Esophagus squamous epithelium (tissue), 5 donors: Measurements from ENCODE around the gene CELF4. TPM values are rescaled to one million over a fixed set of nuclear protein-coding genes. Genes with fewer than 3 reads are reported as not detected.

Experiments used
- DNase-seq: peaks from one replicate; lab custom pipeline; 2025; lab: John Stamatoyannopoulos, UW
- H3K27ac ChIP-seq, 4 donors: fragments of 200-600 bp; sonication (generic); one replicate each; pipeline ENCODE4 v1.5.1; 2016 to 2019; ENCODE audit warnings: mild to moderate bottlenecking in 1 of 4
- H3K27me3 ChIP-seq, 4 donors: fragments of 200-600 bp; sonication (generic); 1 replicate in 3 of 4; 2 replicates in 1 of 4; pipeline versions ENCODE4 v1.5.1 to v1.6.0; 2017 to 2021; ENCODE audit warnings: antibody characterized with exemption in 1 of 4
- H3K36me3 ChIP-seq, 3 donors: fragments of 200-600 bp; sonication (generic); one replicate each; pipeline ENCODE4 v1.5.1; 2016 to 2019
- H3K4me1 ChIP-seq, 3 donors: fragments of 200-600 bp; sonication (generic); one replicate each; pipeline ENCODE4 v1.5.1; 2017 to 2019
- H3K4me3 ChIP-seq, 4 donors: fragments of 200-600 bp; sonication (generic); 1 replicate in 3 of 4; 2 replicates in 1 of 4; pipeline ENCODE4 v1.5.1; 2016 to 2019; ENCODE audit warnings: mild to moderate bottlenecking in 2 of 4, moderate library complexity in 1 of 4
- H3K9me3 ChIP-seq, 3 donors: fragments of 200-600 bp; sonication (generic); one replicate each; pipeline ENCODE4 v1.5.1; 2016 to 2019
- CTCF ChIP-seq, 6 experiments: fragments of 450-650 bp in 4 of 6; fragments of 200-600 bp in 2 of 6; sonication (generic) in 2 of 6; IDR thresholded peaks; one replicate each; pipeline ENCODE4 v1.5.1; 2016 to 2019; ENCODE audit warnings: antibody characterized with exemption in 6 of 6, mild to moderate bottlenecking in 4 of 6, moderate library complexity in 4 of 6
- POLR2A ChIP-seq, 4 donors: fragments of 450-650 bp; IDR thresholded peaks; one replicate each; pipeline ENCODE4 v1.6.1; 2017; ENCODE audit warnings: antibody characterized with exemption in 4 of 4, mild to moderate bottlenecking in 4 of 4, moderate library complexity in 3 of 4
- WGBS, 2 donors: methylation state at CpG; one replicate each; pipeline ENCODE4 v1.1.5; 2018; 5-methylcytosine and 5-hydroxymethylcytosine counted together
- intact Hi-C: fragments of 100-400 bp; cut with DNase I; formaldehyde crosslinking; loops from one replicate; pipeline ENCODE4 v1.15.0; 2022
- total RNA-seq, 4 donors: library from RNA; depleted of rRNA; stranded (reverse); fragments of >200 nt; gene quantifications; one replicate each; pipeline ENCODE4 v1.1.0, GENCODE V29; 2016
- donor health status: DM: yes; HTN: yes; CAD: no.

Gene CELF4
- total RNA-seq, 4 donors from 2014 or later: not detected

GRCh38 chr18:37275237-37275741 lies 290.3 kb downstream of the CELF4 start:
- intact Hi-C loops: no loop called here
- no peak for DNase-seq
- no peak overlapping the region for H3K27ac ChIP-seq
- no peaks in the 10 kb centered on the region for H3K9me3 ChIP-seq
- peak overlapping the region in 1 of 4 donors; percentile 15 for H3K4me3 ChIP-seq
- TF ChIP-seq CTCF (IDR thresholded peaks at IDR 0.05): no peak
- H3K4me1 ChIP-seq: no peaks in the 10 kb centered on the region
- peaks cover 0 to 82% (median 4%) of the 10 kb centered on the region in 4 donors for H3K27me3 ChIP-seq
- 19 to 39% methylated on average over 11 to 26 of the region's 32 CpGs for WGBS, 2 donors
- no peaks in the 10 kb centered on the region for H3K36me3 ChIP-seq

GRCh38 chr18:37274309-37275236 lies 291.0 kb downstream of the CELF4 start:
- intact Hi-C loops: no loop called here
- 13 to 31% methylated on average over 6 to 38 of the region's 82 CpGs for whole genome bisulfite sequencing, 2 donors
- H3K9me3 ChIP-seq: no peaks in the 10 kb centered on the region
- H3K27ac ChIP-seq: no peak overlapping the region
- no peak for TF ChIP-seq POLR2A (IDR thresholded peaks at IDR 0.05)
- TF ChIP-seq CTCF (IDR thresholded peaks at IDR 0.05): no peak
- H3K36me3 ChIP-seq: no peaks in the 10 kb centered on the region
- DNase-seq: no peak
- H3K27me3 ChIP-seq: peaks cover 0 to 75% (median 4%) of the 10 kb centered on the region in 4 donors
- peak overlapping the region in 1 of 4 donors; percentile 15 for H3K4me3 ChIP-seq
- H3K4me1 ChIP-seq: no peaks in the 10 kb centered on the region

GRCh38 chr18:37272841-37273240 lies 292.8 kb downstream of the CELF4 start:
- H3K4me1 ChIP-seq: no peaks in the 10 kb centered on the region
- 48% methylated on average over 4 of the region's 16 CpGs; no CpG with 5 or more reads in 1 of the 2 donors for WGBS, 2 donors
- TF ChIP-seq POLR2A (IDR thresholded peaks at IDR 0.05): no peak
- TF ChIP-seq CTCF (IDR thresholded peaks at IDR 0.05): no peak
- no peak overlapping the region for H3K4me3 ChIP-seq
- intact Hi-C loops: no loop called here
- H3K27ac ChIP-seq: no peak overlapping the region
- no peaks in the 10 kb centered on the region for H3K36me3 ChIP-seq
- H3K27me3 ChIP-seq: peaks cover 0 to 61% (median 4%) of the 10 kb centered on the region in 4 donors
- DNase-seq: no peak
- H3K9me3 ChIP-seq: no peaks in the 10 kb centered on the region

- intact Hi-C loops: no loop called here
- WGBS, 2 donors: 25 to 45% methylated on average over 2 of the region's 2 CpGs
- no peaks in the 10 kb centered on the region for H3K4me1 ChIP-seq
- no peak overlapping the region for H3K27ac ChIP-seq
- H3K27me3 ChIP-seq: peaks cover 0 to 55% (median 4%) of the 10 kb centered on the region in 4 donors
- no peaks in the 10 kb centered on the region for H3K36me3 ChIP-seq
- TF ChIP-seq POLR2A (IDR thresholded peaks at IDR 0.05) (no peak), CTCF (IDR thresholded peaks at IDR 0.05) (no peak)
- H3K9me3 ChIP-seq: no peaks in the 10 kb centered on the region
- DNase-seq: no peak
- no peak overlapping the region for H3K4me3 ChIP-seq
These were observed 293.4 kb downstream of the CELF4 start for GRCh38 chr18:37272226-37272625.

GRCh38 chr18:37270666-37271052 lies 294.9 kb downstream of the CELF4 start:
- intact Hi-C loops: no loop called here
- H3K36me3 ChIP-seq: no peaks in the 10 kb centered on the region
- H3K27me3 ChIP-seq: peaks cover 0 to 53% (median 4%) of the 10 kb centered on the region in 4 donors
- H3K4me1 ChIP-seq: no peaks in the 10 kb centered on the region
- no peak overlapping the region for H3K27ac ChIP-seq
- TF ChIP-seq POLR2A (IDR thresholded peaks at IDR 0.05) (no peak), CTCF (IDR thresholded peaks at IDR 0.05) (no peak)
- H3K4me3 ChIP-seq: no peak overlapping the region
- DNase-seq: no peak
- 69 to 75% methylated on average over 7 of the region's 7 CpGs for WGBS, 2 donors
- H3K9me3 ChIP-seq: no peaks in the 10 kb centered on the region
